CD4-positive, CD25-positive, alpha-beta regulatory T cell (primary cell): Measurements from ENCODE around the gene ARID1B. TPM values are rescaled to one million over a fixed set of nuclear protein-coding genes. Genes with fewer than 3 reads are reported as not detected.

Experiments
- ATAC-seq, 2 donors: fragments of 150-1000 bp; cut with Tn5 transposase; one replicate each; pipeline ENCODE4 v1.10.0; 2021; ENCODE audit warnings: low read depth in 2 of 2, moderate number of reproducible peaks in 2 of 2, moderate library complexity in 1 of 2
- DNase-seq, 3 donors: peaks; one replicate each; pipeline versions ENCODE4 v3.0.0 to v3.0.0-alpha.2; 2012 to 2022; ENCODE audit warnings: mixed read lengths in 1 of 3
- H3K27ac ChIP-seq: one replicate; pipeline ENCODE4 v1.7.0; 2013; ENCODE audit warnings: mild to moderate bottlenecking, low read length; ENCODE audit not compliant: insufficient read depth, poor library complexity, severe bottlenecking
- H3K27me3 ChIP-seq: one replicate; pipeline ENCODE4 v1.7.0; 2013; ENCODE audit warnings: low read length; ENCODE audit not compliant: control insufficient read depth, insufficient read depth
- H3K36me3 ChIP-seq: one replicate; pipeline ENCODE4 v1.7.0; 2013; ENCODE audit warnings: mild to moderate bottlenecking, low read length, moderate library complexity; ENCODE audit not compliant: control insufficient read depth, insufficient read depth
- H3K4me1 ChIP-seq: 2 replicates; pipeline ENCODE4 v1.7.0; 2013; ENCODE audit warnings: mild to moderate bottlenecking, low read length; ENCODE audit not compliant: insufficient read depth, control insufficient read depth, poor library complexity, severe bottlenecking
- H3K4me3 ChIP-seq: one replicate; pipeline ENCODE4 v1.7.0; 2013; ENCODE audit warnings: low read depth, mild to moderate bottlenecking, low read length, moderate library complexity
- H3K9me3 ChIP-seq, 2 experiments: 1 replicate in 1 of 2; 2 replicates in 1 of 2; pipeline ENCODE4 v1.7.0; 2013; ENCODE audit warnings: low read length in 2 of 2, mild to moderate bottlenecking in 1 of 2, moderate library complexity in 1 of 2; ENCODE audit not compliant: control insufficient read depth in 2 of 2
- H3K27ac Mint-ChIP-seq, 3 donors: one replicate each; pipeline ENCODE4 v1.8.0; 2020 to 2022; ENCODE audit warnings: mild to moderate bottlenecking in 3 of 3, mixed read lengths in 3 of 3, moderate library complexity in 2 of 3
- H3K27me3 Mint-ChIP-seq: one replicate; pipeline ENCODE4 v1.8.0; 2022; ENCODE audit warnings: mild to moderate bottlenecking, mixed read lengths
- H3K36me3 Mint-ChIP-seq: one replicate; pipeline ENCODE4 v1.8.0; 2020; ENCODE audit warnings: mixed read lengths
- H3K4me1 Mint-ChIP-seq, 4 donors: one replicate each; pipeline ENCODE4 v1.8.0; 2020 to 2022; ENCODE audit warnings: mixed read lengths in 4 of 4, mild to moderate bottlenecking in 1 of 4
- H3K4me3 Mint-ChIP-seq, 4 donors: one replicate each; pipeline ENCODE4 v1.8.0; 2020 to 2022; ENCODE audit warnings: mild to moderate bottlenecking in 4 of 4, mixed read lengths in 4 of 4, moderate library complexity in 3 of 4
- H3K9me3 Mint-ChIP-seq, 7 donors: one replicate each; pipeline ENCODE4 v1.8.0; 2020 to 2022; ENCODE audit warnings: mixed read lengths in 7 of 7, mild to moderate bottlenecking in 3 of 7, moderate library complexity in 2 of 7
- polyA plus RNA-seq, 4 donors: library from polyadenylated mRNA; unstranded; fragments of 300-500 nt; fragmentation: Illumina TruSeq; gene quantifications; one replicate each; pipeline ENCODE4 v1.2.3, GENCODE V29; 2021
- total RNA-seq: library from RNA; stranded (reverse); gene quantifications from one replicate; pipeline ENCODE4 v1.2.3, GENCODE V29; 2022

ARID1B gene
- total and polyA plus RNA-seq, 5 donors from 2014 or later: 9.8 to 186 (median 12.4) TPM

GRCh38 chr6:156850353-156850752, 73.2 kb downstream of the ARID1B start:
- Mint-ChIP-seq H3K9me3 (no peaks in the 10 kb centered on the region), H3K27me3 (no peaks in the 10 kb centered on the region), H3K4me3 (no peak overlapping the region), H3K36me3 (no peaks in the 10 kb centered on the region), H3K4me1 (peaks cover 51 to 96% (median 78%) of the 10 kb centered on the region in 4 donors), H3K27ac (no peak overlapping the region)
- H3K4me3 ChIP-seq: no peak overlapping the region
- no peaks in the 10 kb centered on the region for H3K27me3 ChIP-seq
- DNase-seq (no peak), ATAC-seq (no peak)
- no peaks in the 10 kb centered on the region for H3K36me3 ChIP-seq
- H3K9me3 ChIP-seq: no peaks in the 10 kb centered on the region
- no peak overlapping the region for H3K27ac ChIP-seq
- H3K4me1 ChIP-seq: peaks cover 56% of the 10 kb centered on the region

- Histone ChIP-seq H3K4me3 (no peak overlapping the region), H3K36me3 (no peaks in the 10 kb centered on the region), H3K9me3 (no peaks in the 10 kb centered on the region), H3K27ac (no peak overlapping the region), H3K27me3 (no peaks in the 10 kb centered on the region), H3K4me1 (peaks cover 56% of the 10 kb centered on the region)
- ATAC-seq (no peak), DNase-seq (no peak)
- no peaks in the 10 kb centered on the region for H3K27me3 Mint-ChIP-seq
- peaks cover 48 to 97% (median 80%) of the 10 kb centered on the region in 4 donors for H3K4me1 Mint-ChIP-seq
- H3K27ac Mint-ChIP-seq: no peak overlapping the region
- H3K36me3 Mint-ChIP-seq: no peaks in the 10 kb centered on the region
- H3K9me3 Mint-ChIP-seq: no peaks in the 10 kb centered on the region
- no peak overlapping the region for H3K4me3 Mint-ChIP-seq
Measured at GRCh38 chr6:156851454-156851921, 74.3 kb downstream of the ARID1B start.

DNA sequence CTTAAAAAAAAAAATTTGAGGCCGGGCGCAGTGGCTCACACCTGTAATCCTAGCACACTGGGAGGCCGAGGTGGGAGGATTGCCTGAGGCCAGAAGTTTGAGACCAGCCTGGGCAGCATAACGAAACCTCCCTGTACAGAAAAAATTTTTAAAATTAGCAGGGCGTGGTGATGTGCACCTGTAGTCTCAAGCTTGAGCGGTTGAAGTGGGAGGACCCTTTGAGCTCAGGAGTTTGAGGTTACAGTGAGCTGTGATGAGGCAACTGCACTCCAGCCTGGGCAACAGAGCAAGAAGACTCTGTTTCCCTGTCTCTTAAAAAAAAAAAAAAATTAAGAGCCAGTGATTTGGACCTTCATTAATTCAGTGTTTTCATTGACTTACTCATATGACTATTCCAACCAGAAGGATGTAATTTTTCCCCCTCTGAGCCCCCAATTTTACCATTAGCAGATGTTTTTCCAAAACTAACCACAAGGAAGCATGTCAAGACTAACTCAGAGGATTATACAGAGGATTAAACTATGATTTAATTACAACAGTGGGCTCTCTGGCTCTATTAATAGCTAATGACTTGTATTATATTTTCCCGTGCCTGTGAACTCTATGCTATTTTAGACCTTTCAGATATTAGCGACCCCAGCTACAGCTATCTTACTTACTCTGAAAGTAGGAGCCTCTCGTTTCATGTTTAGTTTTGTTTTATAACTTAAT, 75.1 kb downstream of the ARID1B start:
- Mint-ChIP-seq H3K36me3 (no peaks in the 10 kb centered on the region), H3K9me3 (no peaks in the 10 kb centered on the region), H3K27ac (no peak overlapping the region), H3K27me3 (no peaks in the 10 kb centered on the region), H3K4me3 (peak overlapping the region in 1 of 4 donors; percentile 3), H3K4me1 (peaks cover 46 to 97% (median 78%) of the 10 kb centered on the region in 4 donors)
- H3K4me1 ChIP-seq: peaks cover 55% of the 10 kb centered on the region
- H3K27ac ChIP-seq: no peak overlapping the region
- no peaks in the 10 kb centered on the region for H3K36me3 ChIP-seq
- H3K4me3 ChIP-seq: no peak overlapping the region
- no peaks in the 10 kb centered on the region for H3K9me3 ChIP-seq
- ATAC-seq (no peak), DNase-seq (peak in 1 of 3 donors; percentile 27)
- no peaks in the 10 kb centered on the region for H3K27me3 ChIP-seq

GRCh38 chr6:156852858-156853216, 75.7 kb downstream of the ARID1B start:
- H3K36me3 Mint-ChIP-seq: no peaks in the 10 kb centered on the region
- H3K27me3 Mint-ChIP-seq: no peaks in the 10 kb centered on the region
- no peak overlapping the region for H3K27ac ChIP-seq
- peaks cover 49% of the 10 kb centered on the region for H3K4me1 ChIP-seq
- no peaks in the 10 kb centered on the region for H3K9me3 Mint-ChIP-seq
- H3K36me3 ChIP-seq: no peaks in the 10 kb centered on the region
- H3K27ac Mint-ChIP-seq: no peak overlapping the region
- ATAC-seq: no peak
- H3K27me3 ChIP-seq: no peaks in the 10 kb centered on the region
- no peak for DNase-seq
- no peaks in the 10 kb centered on the region for H3K9me3 ChIP-seq
- H3K4me3 Mint-ChIP-seq: peak overlapping the region in 1 of 4 donors; percentile 3
- H3K4me3 ChIP-seq: no peak overlapping the region
- peaks cover 45 to 97% (median 76%) of the 10 kb centered on the region in 4 donors for H3K4me1 Mint-ChIP-seq

DNA sequence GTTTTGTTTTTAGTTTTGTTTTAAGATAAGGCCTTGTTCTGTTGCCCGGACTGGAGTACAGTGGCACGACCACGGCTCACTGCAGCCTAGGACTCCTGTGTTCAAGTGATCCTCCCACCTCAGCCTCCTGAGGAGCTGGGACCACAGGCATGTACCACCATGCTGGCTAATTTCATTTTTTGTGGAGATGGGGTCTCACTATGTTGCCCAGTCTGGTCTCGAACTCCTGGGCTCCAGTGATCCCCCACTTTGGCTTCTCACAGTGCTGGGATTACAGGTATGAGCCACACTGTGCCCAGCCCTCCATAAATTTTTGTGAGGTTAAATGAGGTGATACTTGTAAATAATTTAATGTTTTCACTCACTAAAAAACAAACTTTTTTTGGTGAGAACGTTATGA, 76.6 kb downstream of the ARID1B start:
- peak overlapping the region in 2 of 3 donors; percentile 72 to 77 for H3K27ac Mint-ChIP-seq
- no peaks in the 10 kb centered on the region for H3K36me3 ChIP-seq
- no peak overlapping the region for H3K27ac ChIP-seq
- peaks cover 45 to 97% (median 69%) of the 10 kb centered on the region in 4 donors for H3K4me1 Mint-ChIP-seq
- H3K27me3 Mint-ChIP-seq: no peaks in the 10 kb centered on the region
- H3K27me3 ChIP-seq: no peaks in the 10 kb centered on the region
- DNase-seq: no peak
- peaks cover 48% of the 10 kb centered on the region for H3K4me1 ChIP-seq
- no peaks in the 10 kb centered on the region for H3K9me3 Mint-ChIP-seq
- ATAC-seq: no peak
- no peaks in the 10 kb centered on the region for H3K36me3 Mint-ChIP-seq
- no peaks in the 10 kb centered on the region for H3K9me3 ChIP-seq
- H3K4me3 ChIP-seq: no peak overlapping the region
- peak overlapping the region in 1 of 4 donors; percentile 11 for H3K4me3 Mint-ChIP-seq

DNA sequence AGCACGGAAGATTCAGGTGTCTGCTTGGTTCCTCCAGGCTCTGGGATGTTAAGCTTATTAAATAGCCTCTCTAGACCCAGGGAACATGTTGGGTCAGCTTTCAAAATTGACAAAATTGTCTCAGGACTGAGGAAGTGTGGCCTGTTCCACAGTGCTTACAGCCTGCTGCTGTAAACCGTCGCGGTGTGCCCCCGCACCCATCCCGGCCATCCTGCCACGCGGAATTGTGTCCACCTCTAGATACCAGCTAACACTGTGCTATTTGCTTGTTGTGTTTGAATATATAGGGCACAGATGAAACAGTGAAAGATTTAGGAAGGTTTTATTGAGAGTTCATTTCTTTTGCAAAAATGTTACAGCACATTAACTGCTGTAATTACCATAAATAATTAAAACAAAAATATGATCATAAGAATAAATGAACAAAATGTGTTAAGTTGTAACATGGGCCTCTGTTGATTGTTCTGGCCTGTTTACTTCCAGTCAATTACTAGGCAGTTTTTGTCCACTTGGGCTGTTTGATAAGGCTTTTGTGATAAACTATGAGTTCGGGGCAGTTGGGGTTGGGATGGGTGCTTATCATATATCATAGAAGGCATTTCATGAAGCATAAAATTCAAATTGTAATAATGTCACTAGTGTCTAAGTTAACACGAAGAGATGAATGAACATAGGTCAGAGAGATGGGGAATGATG, 77.4 kb downstream of the ARID1B start:
- Mint-ChIP-seq H3K4me3 (peak overlapping the region; percentile 4 to 68 (median 36)), H3K36me3 (no peaks in the 10 kb centered on the region), H3K4me1 (peaks cover 46 to 95% (median 63%) of the 10 kb centered on the region in 4 donors), H3K27me3 (no peaks in the 10 kb centered on the region), H3K27ac (peak overlapping the region in 2 of 3 donors; percentile 18 to 28), H3K9me3 (no peaks in the 10 kb centered on the region)
- Histone ChIP-seq H3K9me3 (no peaks in the 10 kb centered on the region), H3K36me3 (no peaks in the 10 kb centered on the region), H3K27ac (no peak overlapping the region), H3K27me3 (no peaks in the 10 kb centered on the region), H3K4me3 (no peak overlapping the region), H3K4me1 (peaks cover 55% of the 10 kb centered on the region)
- DNase-seq: no peak
- no peak for ATAC-seq

GRCh38 chr6:156857573-156857972, 80.4 kb downstream of the ARID1B start:
- Histone ChIP-seq H3K4me3 (no peak overlapping the region), H3K36me3 (no peaks in the 10 kb centered on the region), H3K27me3 (no peaks in the 10 kb centered on the region), H3K27ac (peak overlapping the region; percentile 30), H3K4me1 (peaks cover 65% of the 10 kb centered on the region), H3K9me3 (no peaks in the 10 kb centered on the region)
- Mint-ChIP-seq H3K9me3 (no peaks in the 10 kb centered on the region), H3K27me3 (no peaks in the 10 kb centered on the region), H3K4me3 (peak overlapping the region in 1 of 4 donors; percentile 2), H3K27ac (peak overlapping the region in 2 of 3 donors; percentile 15 to 48), H3K36me3 (no peaks in the 10 kb centered on the region), H3K4me1 (peaks cover 37 to 93% (median 58%) of the 10 kb centered on the region in 4 donors)
- DNase-seq: peak in 1 of 3 donors; percentile 26
- peak in 1 of 2 donors; percentile 14 for ATAC-seq
